22Rv1 (cell line): ENCODE results near the gene GDF7.

Source experiments
- CTCF ChIP-seq: fragments of 450-650 bp; IDR thresholded peaks from 2 replicates; pipeline ENCODE4 v1.5.1; 2017; ENCODE audit warnings: mild to moderate bottlenecking
- ZFX ChIP-seq: fragments of 450-650 bp; IDR thresholded peaks from 2 replicates; pipeline ENCODE4 v1.6.1; 2017; ENCODE audit warnings: antibody characterized with exemption, borderline replicate concordance

GRCh38 chr2:20618886-20619521 is 47.9 kb upstream of the GDF7 start:
- TF ChIP-seq CTCF (no peak), ZFX (no peak)
